22Rv1 (cell line): ENCODE measurements around the gene FKBP10.
A peak's percentile ranks its signal among the peaks of the same experiment; 100 is the strongest.

Experiments used
- H3K27ac ChIP-seq: fragments of 450-650 bp; 2 replicates; pipeline ENCODE4 v1.5.1; 2017
- CTCF ChIP-seq: fragments of 450-650 bp; IDR thresholded peaks from 2 replicates; pipeline ENCODE4 v1.5.1; 2017; ENCODE audit warnings: mild to moderate bottlenecking
- ZFX ChIP-seq: fragments of 450-650 bp; IDR thresholded peaks from 2 replicates; pipeline ENCODE4 v1.6.1; 2017; ENCODE audit warnings: antibody characterized with exemption, borderline replicate concordance

FKBP10 gene

GRCh38 chr17:41806685-41807445 lies 5.9 kb upstream of the FKBP10 start:
- no peak for TF ChIP-seq ZFX
- TF ChIP-seq CTCF = no peak
- H3K27ac ChIP-seq = peak overlapping the region; percentile 12; the same call in 1 of the 2 replicates

- H3K27ac ChIP-seq = peak overlapping the region; percentile 92
- no peak for TF ChIP-seq CTCF
- TF ChIP-seq ZFX = no peak
Observed at GRCh38 chr17:41810659-41811548, 1.9 kb upstream of the FKBP10 start.

- H3K27ac ChIP-seq = peak within 1 kb of the TSS; percentile 92
- TF ChIP-seq ZFX = no peak
- TF ChIP-seq CTCF = peak; percentile 93
Observed at GRCh38 chr17:41811549-41812380, 1.0 kb upstream of the FKBP10 start, which contains the start of gene P3H4. Gene P3H4 (minus strand): TSS chr17:41811949. CDS start chr17:41811915, 34 bp downstream.

GRCh38 chr17:41813152-41813680 lies 412 bp downstream of the FKBP10 start:
- TF ChIP-seq CTCF = no peak
- no peak for TF ChIP-seq ZFX

GRCh38 chr17:41813699-41814124 lies 908 bp downstream of the FKBP10 start:
- TF ChIP-seq CTCF = no peak
- TF ChIP-seq ZFX = no peak
- peak overlapping the region; percentile 92 for H3K27ac ChIP-seq

More at GRCh38 chr17:41813152-41813680, 412 bp downstream of the FKBP10 start:
- peak overlapping the region; percentile 92 for H3K27ac ChIP-seq

- TF ChIP-seq CTCF = no peak
- TF ChIP-seq ZFX = no peak
- peak overlapping the region; percentile 92 for H3K27ac ChIP-seq
Observed at GRCh38 chr17:41814195-41814594, 1.4 kb downstream of the FKBP10 start.
